A549 (cell line): ENCODE data around the gene ZNF276. TPM values are rescaled to one million over a fixed set of nuclear protein-coding genes. Genes with fewer than 3 reads are reported as not detected.

Source experiments
- ATAC-seq, 2 experiments: fragments of 200-7000 bp in 1 of 2; fragments of >200 bp in 1 of 2; cut with Nextera tagmentation in 1 of 2; cut with Tn5 transposase in 1 of 2; 3 replicates each; pipeline versions ENCODE4 v1.8.0 to v1.9.1; 2018 to 2020; ENCODE audit warnings: mild to moderate bottlenecking in 1 of 2, moderate library complexity in 1 of 2
- CTCF ChIA-PET: fragments of 300-600 bp; sonication (Branson Sonifier 250); formaldehyde crosslinking; extraction: SDS; loops from one replicate; lab custom pipeline; 2021; ENCODE audit warnings: antibody characterized with exemption, inconsistent platforms; lab: Yijun Ruan, JAX
- POLR2A ChIA-PET: fragments of 350-600 bp; formaldehyde crosslinking; extraction: SDS; loops from one replicate; lab custom pipeline; 2021; ENCODE audit warnings: antibody characterized with exemption, inconsistent platforms; lab: Yijun Ruan, JAX
- DNase-seq, 2 experiments: peaks; one replicate each; pipeline versions ENCODE4 v3.0.0 to v3.0.0-alpha.2; 2011 to 2016; ENCODE audit warnings: low read depth in 1 of 2, low spot score in 1 of 2
- FAIRE-seq: peaks from 2 replicates; lab custom pipeline; 2011; peaks lifted over from hg19 to GRCh38; lab: Jason Lieb, UNC
- H3K27ac ChIP-seq, 2 experiments: fragments of >200 bp; sonication (Bioruptor Twin); formaldehyde crosslinking; 3 replicates each; pipeline ENCODE4 v1.5.1; 2016 to 2017
- H3K4me1 ChIP-seq: fragments of >200 bp; sonication (Bioruptor Twin); formaldehyde crosslinking; 3 replicates; pipeline ENCODE4 v1.6.1; 2016
- H3K4me2 ChIP-seq: fragments of >200 bp; sonication (Bioruptor Twin); formaldehyde crosslinking; 3 replicates; pipeline ENCODE4 v1.6.1; 2016
- H3K4me3 ChIP-seq: fragments of >200 bp; sonication (Bioruptor Twin); formaldehyde crosslinking; 3 replicates; pipeline ENCODE4 v1.5.1; 2016
- H3K9me3 ChIP-seq: fragments of >200 bp; sonication (Bioruptor Twin); formaldehyde crosslinking; 3 replicates; pipeline ENCODE4 v1.6.1; 2016
- BCL3 ChIP-seq: fragments of >200 bp; sonication (Bioruptor Twin); formaldehyde crosslinking; IDR thresholded peaks from 3 replicates; pipeline ENCODE4 v1.6.1; 2016
- CBX2 ChIP-seq: fragments of 200-600 bp; sonication (generic); IDR thresholded peaks from 2 replicates; pipeline ENCODE4 v1.6.1; 2016; ENCODE audit warnings: low read depth, mild to moderate bottlenecking, borderline replicate concordance
- CBX8 ChIP-seq: fragments of 200-600 bp; sonication (generic); IDR thresholded peaks from 2 replicates; pipeline ENCODE4 v1.6.1; 2016
- CTCF ChIP-seq: fragments of >200 bp; sonication (Bioruptor Twin); formaldehyde crosslinking; IDR thresholded peaks from 3 replicates; pipeline ENCODE4 v1.5.1; 2016
- E2F6 ChIP-seq: IDR thresholded peaks from 2 replicates; pipeline ENCODE4 v1.6.1; 2012; ENCODE audit warnings: low read depth, borderline replicate concordance
- FOSB ChIP-seq: fragments of 250-450 bp; sonication (Bioruptor Pico); IDR thresholded peaks from 2 replicates; pipeline ENCODE4 v1.5.0; 2020; ENCODE audit warnings: mild to moderate bottlenecking, moderate library complexity
- FOSL2 ChIP-seq, 2 experiments: fragments of 450-650 bp in 1 of 2; fragments of >200 bp in 1 of 2; sonication (Bioruptor Twin) in 1 of 2; formaldehyde crosslinking; IDR thresholded peaks; 2 replicates each; pipeline versions ENCODE4 v1.5.0 to v1.6.1; 2016 to 2020; ENCODE audit warnings: mild to moderate bottlenecking in 1 of 2, moderate library complexity in 1 of 2
- GATA3 ChIP-seq: IDR thresholded peaks from 2 replicates; pipeline ENCODE4 v1.6.1; 2012; ENCODE audit warnings: borderline replicate concordance
- HDAC2 ChIP-seq: fragments of 200-600 bp; sonication (generic); IDR thresholded peaks from 2 replicates; pipeline ENCODE4 v1.6.1; 2016
- HES2 ChIP-seq: fragments of >200 bp; sonication (Bioruptor Twin); formaldehyde crosslinking; IDR thresholded peaks from 2 replicates; pipeline ENCODE4 v1.6.1; 2016
- JUNB ChIP-seq: fragments of >200 bp; sonication (Bioruptor Twin); formaldehyde crosslinking; IDR thresholded peaks from 2 replicates; pipeline ENCODE4 v1.6.1; 2016
- KDM1A ChIP-seq: fragments of 200-600 bp; sonication (generic); IDR thresholded peaks from 2 replicates; pipeline ENCODE4 v1.6.1; 2016; ENCODE audit warnings: low read depth, mild to moderate bottlenecking
- MAX ChIP-seq: IDR thresholded peaks from 2 replicates; pipeline ENCODE4 v1.6.1; 2012
- NFE2L2 ChIP-seq: fragments of 150-350 bp; conservative IDR thresholded peaks from 2 replicates; pipeline ENCODE4 v1.6.1; 2014; ENCODE audit warnings: low read length
- NR3C1 ChIP-seq: fragments of >200 bp; sonication (Bioruptor Twin); formaldehyde crosslinking; IDR thresholded peaks from 3 replicates; pipeline ENCODE4 v1.6.1; 2017
- POLR2A ChIP-seq: IDR thresholded peaks from 2 replicates; pipeline ENCODE4 v1.6.1; 2012; ENCODE audit warnings: mild to moderate bottlenecking, low read length
- POLR2AphosphoS2 ChIP-seq: conservative IDR thresholded peaks from 2 replicates; pipeline ENCODE4 v1.6.1; 2012; ENCODE audit warnings: low read length, improper control_type of control experiment, inconsistent platforms
- RAD21 ChIP-seq, 2 experiments: fragments of >200 bp in 1 of 2; sonication (Bioruptor Twin) in 1 of 2; formaldehyde crosslinking in 1 of 2; IDR thresholded peaks in 1 of 2; conservative IDR thresholded peaks in 1 of 2; 2 replicates in 1 of 2; 3 replicates in 1 of 2; pipeline ENCODE4 v1.6.1; 2012 to 2018; ENCODE audit warnings: inconsistent platforms in 1 of 2
- RARB ChIP-seq: fragments of 250-450 bp; sonication (Bioruptor Pico); IDR thresholded peaks from 2 replicates; pipeline ENCODE4 v1.8.0; 2021; ENCODE audit warnings: mild to moderate bottlenecking, moderate library complexity
- RFX5 ChIP-seq: fragments of 450-650 bp; IDR thresholded peaks from 2 replicates; pipeline ENCODE4 v1.7.1; 2014; ENCODE audit warnings: antibody characterized with exemption, mild to moderate bottlenecking, moderate library complexity
- RNF2 ChIP-seq: fragments of 200-600 bp; sonication (generic); IDR thresholded peaks from 2 replicates; pipeline ENCODE4 v1.6.1; 2016; ENCODE audit warnings: low read depth, mild to moderate bottlenecking, antibody characterized with exemption, moderate library complexity, borderline replicate concordance
- SMC3 ChIP-seq: fragments of >200 bp; sonication (Bioruptor Twin); formaldehyde crosslinking; IDR thresholded peaks from 3 replicates; pipeline ENCODE4 v1.6.1; 2018; ENCODE audit warnings: inconsistent platforms
- ZC3H11A ChIP-seq: fragments of 450-650 bp; IDR thresholded peaks from 2 replicates; pipeline ENCODE4 v1.6.1; 2014; ENCODE audit warnings: antibody characterized with exemption, mild to moderate bottlenecking
- ZSCAN20 ChIP-seq: fragments of 250-450 bp; sonication (Bioruptor Pico); IDR thresholded peaks from 2 replicates; pipeline ENCODE4 v1.8.0; 2022; ENCODE audit warnings: mild to moderate bottlenecking, moderate library complexity
- WGBS: methylation state at CpG from one replicate; pipeline ENCODE4 v1.1.6; 2017; ENCODE audit errors: missing lambda C conversion rate; 5-methylcytosine and 5-hydroxymethylcytosine counted together
- polyA plus RNA-seq, 4 experiments: library from polyadenylated mRNA; depleted of rRNA in 3 of 4; stranded (reverse); fragments of >200 nt; fragmentation: RNase III in 1 of 4; extraction: RNeasy Plus Mini Kit Qiagen cat#74134 plus additional on column Dnase treatment in 1 of 4; gene quantifications; 2 replicates in 3 of 4; 3 replicates in 1 of 4; pipeline ENCODE4 v1.2.3, GENCODE V29; 2011 to 2017

Gene ZNF276
- polyA plus RNA-seq, 2 of the 4 experiments (the other 2 are of a cell fraction): 6.5 to 15.1 TPM

DNA sequence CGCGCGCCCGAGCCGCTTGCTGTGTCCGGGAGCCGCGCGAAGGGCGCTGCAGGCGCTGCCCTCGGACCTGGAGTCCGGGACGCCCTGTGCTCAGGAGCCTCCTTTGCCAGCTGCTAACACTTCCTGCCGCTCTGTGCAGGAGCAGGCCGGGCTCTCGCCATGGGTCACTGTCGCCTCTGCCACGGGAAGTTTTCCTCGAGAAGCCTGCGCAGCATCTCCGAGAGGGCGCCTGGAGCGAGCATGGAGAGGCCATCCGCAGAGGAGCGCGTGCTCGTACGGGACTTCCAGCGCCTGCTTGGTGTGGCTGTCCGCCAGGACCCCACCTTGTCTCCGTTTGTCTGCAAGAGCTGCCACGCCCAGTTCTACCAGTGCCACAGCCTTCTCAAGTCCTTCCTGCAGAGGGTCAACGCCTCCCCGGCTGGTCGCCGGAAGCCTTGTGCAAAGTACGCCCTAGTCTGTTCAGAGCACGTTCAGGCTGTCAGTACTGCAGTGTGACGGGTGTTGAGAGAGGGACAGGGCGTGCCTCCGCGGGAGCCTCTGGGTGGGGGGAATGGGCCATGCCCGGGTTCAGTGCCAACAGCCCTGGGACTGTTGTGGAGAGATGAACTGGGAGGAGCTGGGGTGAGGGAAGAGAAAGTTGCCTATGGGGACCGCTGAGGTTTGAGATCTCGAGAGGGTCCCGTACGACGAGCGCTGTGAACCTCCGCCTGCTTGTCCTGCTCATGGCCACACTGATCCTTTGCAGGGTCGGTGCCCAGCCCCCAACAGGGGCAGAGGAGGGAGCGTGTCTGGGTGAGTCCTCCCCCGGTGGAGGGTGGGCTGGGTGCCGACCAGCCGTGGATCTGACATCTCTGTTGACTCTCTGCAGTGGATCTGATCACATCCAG, 1.3 kb downstream of the ZNF276 start:
- peak; percentile 5 to 21; a peak in 5 of 6 replicates for ATAC-seq
- Histone ChIP-seq H3K4me1 (peaks cover 32% of the 10 kb centered on the region), H3K9me3 (no peaks in the 10 kb centered on the region), H3K27ac (peak overlapping the region; percentile 96 to 99), H3K4me2 (peak overlapping the region; percentile 98)
- 40% methylated on average over 34 of the region's 56 CpGs for WGBS
- no peak for TF ChIP-seq FOSB (CRISPR knock-in tag)
- TF ChIP-seq CTCF: no peak
- no peak for TF ChIP-seq CBX2
- no peak for TF ChIP-seq KDM1A
- no peak for TF ChIP-seq ZC3H11A
- TF ChIP-seq FOSL2 (IDR thresholded peaks at IDR 0.05): no peak
- no peak for TF ChIP-seq FOSL2 (CRISPR knock-in tag; IDR thresholded peaks at IDR 0.05)
- peak; percentile 64 for TF ChIP-seq MAX
- no peak for TF ChIP-seq RARB (CRISPR knock-in tag)
- TF ChIP-seq, all 56 proteins: peak for 1
- peak in 1 of 2 experiments; percentile 78 for DNase-seq
- ChIA-PET CTCF (interaction anchor here (1.0 to 3.4 kb wide), 3 partner anchors 17 to 147 kb away, joined by 3 to 14 read pairs (median 10); partner anchors contain the start of gene CPNE7), POLR2A (no interaction called here)
- H3K4me3 ChIP-seq: peak overlapping the region; percentile 94
- no peak for FAIRE-seq

DNA sequence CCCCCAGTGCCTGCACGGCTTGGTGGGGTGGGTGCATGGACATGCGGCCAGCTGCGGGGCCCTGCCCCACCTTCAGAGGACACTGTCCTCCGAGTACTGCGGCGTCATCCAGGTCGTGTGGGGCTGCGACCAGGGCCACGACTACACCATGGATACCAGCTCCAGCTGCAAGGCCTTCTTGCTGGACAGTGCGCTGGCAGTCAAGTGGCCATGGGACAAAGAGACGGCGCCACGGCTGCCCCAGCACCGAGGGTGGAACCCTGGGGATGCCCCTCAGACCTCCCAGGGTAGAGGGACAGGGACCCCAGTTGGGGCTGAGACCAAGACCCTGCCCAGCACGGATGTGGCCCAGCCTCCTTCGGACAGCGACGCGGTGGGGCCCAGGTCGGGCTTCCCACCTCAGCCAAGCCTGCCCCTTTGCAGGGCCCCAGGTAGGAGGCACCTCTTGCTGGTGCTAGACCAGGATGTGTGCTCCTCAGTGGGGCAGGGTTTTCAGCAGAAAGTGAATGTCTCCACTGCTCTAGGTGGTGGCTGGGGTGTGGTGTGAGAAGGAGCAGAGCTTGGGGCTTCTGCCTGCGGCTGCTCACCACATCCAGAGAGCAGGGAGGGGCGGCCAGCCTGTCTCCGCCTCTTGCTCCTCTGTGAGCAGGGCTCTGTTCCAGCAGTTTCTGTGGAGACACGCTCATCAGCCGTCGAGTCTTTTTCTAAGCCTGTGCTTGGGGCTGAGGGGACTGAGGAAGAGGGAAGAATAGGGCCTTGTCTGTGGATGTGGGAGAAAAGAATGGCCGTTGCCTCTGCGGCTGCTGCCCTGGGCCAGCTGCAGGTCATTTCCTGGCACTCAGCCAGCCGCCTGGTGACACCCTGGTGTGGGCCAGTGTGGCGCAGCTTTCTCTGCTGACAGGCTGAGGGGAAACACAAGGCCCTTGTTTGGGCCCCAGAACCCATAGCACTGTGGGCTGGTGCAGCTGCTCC, 2.2 kb downstream of the ZNF276 start:
- DNase-seq (no peak), FAIRE-seq (no peak), ATAC-seq (no peak)
- Histone ChIP-seq H3K4me2 (peak overlapping the region; percentile 98), H3K4me3 (peak overlapping the region; percentile 94; the same call in 1 of the 3 replicates), H3K4me1 (peaks cover 29% of the 10 kb centered on the region), H3K9me3 (no peaks in the 10 kb centered on the region), H3K27ac (peak overlapping the region in 1 of 2 experiments; percentile 96; a peak in 2 of 6 replicates)
- 86% methylated on average over 16 of the region's 30 CpGs for WGBS
- ChIA-PET CTCF (interaction anchor here (0.6 to 3.4 kb wide), 7 partner anchors 12 to 148 kb away, joined by 3 to 14 read pairs (median 3); partner anchors contain the start of gene CPNE7), POLR2A (no interaction called here)
- TF ChIP-seq FOSB (CRISPR knock-in tag) (no peak), JUNB (no peak), NFE2L2 (no peak), RNF2 (no peak), E2F6 (no peak), BCL3 (no peak), POLR2AphosphoS2 (no peak), ZSCAN20 (CRISPR knock-in tag) (no peak), HES2 (no peak), CTCF (no peak), CBX8 (no peak), RAD21 (conservative IDR thresholded peaks at IDR 0.05 in 1 of 2, IDR thresholded peaks at IDR 0.05 in 1 of 2) (no peak), SMC3 (no peak), NR3C1 (no peak), RFX5 (no peak), HDAC2 (no peak), GATA3 (no peak), POLR2A (no peak), MAX (no peak)
